OCI-LY1 (cell line): ENCODE results near the gene RTL1.

Experiments used
- EZH2 ChIP-seq: fragments of 200-600 bp; sonication (generic), shearing (Covaris generic); IDR thresholded peaks from 2 replicates; pipeline ENCODE4 v1.8.0; 2017; ENCODE audit warnings: borderline replicate concordance, mixed run types, mild to moderate bottlenecking, antibody characterized with exemption, low read length, moderate library complexity, mixed read lengths
- TF ChIP-seq, protein P1 (sequence below): fragments of 200-600 bp; sonication (generic), shearing (Covaris generic); IDR thresholded peaks from 2 replicates; pipeline ENCODE4 v1.5.1; 2017; ENCODE audit warnings: mild to moderate bottlenecking, antibody characterized with exemption, low read length, moderate library complexity, mixed read lengths

DNA sequence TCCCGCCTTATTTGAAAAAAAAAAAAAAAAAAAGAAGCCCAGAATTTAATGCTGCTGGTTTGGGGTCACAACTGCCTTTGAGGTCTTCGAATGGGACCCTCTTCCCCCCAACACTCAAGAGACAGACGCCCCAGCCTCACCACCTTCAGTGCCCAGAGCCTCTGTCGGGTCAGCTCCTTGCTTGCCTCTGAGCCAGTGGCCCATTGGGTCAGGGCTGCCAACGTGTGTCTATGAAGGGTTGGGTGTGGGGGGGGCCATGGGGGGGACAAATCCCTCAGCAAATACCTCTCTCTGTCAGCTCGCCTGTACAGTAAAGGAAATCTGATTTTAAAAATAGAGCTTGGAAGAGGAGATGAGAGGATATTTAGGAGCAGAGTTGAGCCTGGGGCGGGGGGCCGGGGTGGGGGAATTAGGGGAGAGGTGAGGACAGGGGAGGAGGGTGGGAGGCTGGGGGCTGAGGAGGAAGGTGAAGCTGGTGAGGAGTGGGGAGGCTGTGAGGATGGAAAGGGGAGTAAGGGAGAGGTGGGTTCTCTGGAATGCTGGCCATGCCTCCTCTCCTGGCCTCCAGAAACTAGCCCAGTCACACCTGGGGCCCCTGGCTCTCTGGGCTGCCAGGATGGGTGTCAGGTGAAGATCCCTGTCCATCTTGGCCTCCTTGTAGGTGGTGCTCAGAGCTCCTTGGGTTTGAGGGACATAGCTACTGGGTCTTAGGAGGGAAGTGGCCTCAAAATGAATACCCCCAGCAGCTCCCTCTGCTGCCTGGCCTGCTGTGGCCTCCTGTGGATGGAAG lies 13.3 kb downstream of the RTL1 start:
- TF ChIP-seq, protein P1, sequence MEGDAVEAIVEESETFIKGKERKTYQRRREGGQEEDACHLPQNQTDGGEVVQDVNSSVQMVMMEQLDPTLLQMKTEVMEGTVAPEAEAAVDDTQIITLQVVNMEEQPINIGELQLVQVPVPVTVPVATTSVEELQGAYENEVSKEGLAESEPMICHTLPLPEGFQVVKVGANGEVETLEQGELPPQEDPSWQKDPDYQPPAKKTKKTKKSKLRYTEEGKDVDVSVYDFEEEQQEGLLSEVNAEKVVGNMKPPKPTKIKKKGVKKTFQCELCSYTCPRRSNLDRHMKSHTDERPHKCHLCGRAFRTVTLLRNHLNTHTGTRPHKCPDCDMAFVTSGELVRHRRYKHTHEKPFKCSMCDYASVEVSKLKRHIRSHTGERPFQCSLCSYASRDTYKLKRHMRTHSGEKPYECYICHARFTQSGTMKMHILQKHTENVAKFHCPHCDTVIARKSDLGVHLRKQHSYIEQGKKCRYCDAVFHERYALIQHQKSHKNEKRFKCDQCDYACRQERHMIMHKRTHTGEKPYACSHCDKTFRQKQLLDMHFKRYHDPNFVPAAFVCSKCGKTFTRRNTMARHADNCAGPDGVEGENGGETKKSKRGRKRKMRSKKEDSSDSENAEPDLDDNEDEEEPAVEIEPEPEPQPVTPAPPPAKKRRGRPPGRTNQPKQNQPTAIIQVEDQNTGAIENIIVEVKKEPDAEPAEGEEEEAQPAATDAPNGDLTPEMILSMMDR, result no peak
- no peak for TF ChIP-seq EZH2
